Activated CD8-positive, alpha-beta T cell treated with anti-CD3 and anti-CD28 coated beads, Interleukin-2, amount 10 ng/mL, durations not matched to agents 7 days and 5 days (primary cell): ENCODE data around the gene BFSP2. TPM values are rescaled to one million over a fixed set of nuclear protein-coding genes. Genes with fewer than 3 reads are reported as not detected.

ENCODE experiments used
- ATAC-seq: fragments of 150-1000 bp; cut with Tn5 transposase; one replicate; pipeline ENCODE4 v1.10.0; 2021; ENCODE audit warnings: moderate library complexity
- CTCF ChIA-PET: fragments of 350-600 bp; sonication (Branson Sonifier 250); formaldehyde crosslinking; loops from one replicate; lab custom pipeline; 2021; ENCODE audit warnings: antibody characterized with exemption; lab: Charles Lee
- POLR2A ChIA-PET: fragments of 350-600 bp; sonication (Branson Sonifier 250); formaldehyde crosslinking; loops from one replicate; lab custom pipeline; 2021; ENCODE audit warnings: antibody characterized with exemption; lab: Charles Lee
- DNase-seq: peaks from one replicate; pipeline ENCODE4 v3.0.0-alpha.2; 2020
- H3K27ac Mint-ChIP-seq: one replicate; pipeline ENCODE4 v1.8.0; 2021; ENCODE audit warnings: mild to moderate bottlenecking, mixed read lengths
- H3K27me3 Mint-ChIP-seq: one replicate; pipeline ENCODE4 v1.8.0; 2021; ENCODE audit warnings: low read depth, mixed read lengths
- H3K36me3 Mint-ChIP-seq: one replicate; pipeline ENCODE4 v1.8.0; 2021; ENCODE audit warnings: low read depth, mixed read lengths
- H3K4me1 Mint-ChIP-seq: one replicate; pipeline ENCODE4 v1.8.0; 2021; ENCODE audit warnings: low read depth, mixed read lengths
- H3K4me3 Mint-ChIP-seq: one replicate; pipeline ENCODE4 v1.8.0; 2021; ENCODE audit warnings: mild to moderate bottlenecking, mixed read lengths
- H3K9me3 Mint-ChIP-seq: one replicate; pipeline ENCODE4 v1.8.0; 2022; ENCODE audit warnings: mixed read lengths; ENCODE audit not compliant: insufficient read depth
- total RNA-seq, 2 experiments: library from RNA; stranded (reverse); gene quantifications; one replicate each; pipeline ENCODE4 v1.2.3, GENCODE V29; 2021

Gene BFSP2, protein sequence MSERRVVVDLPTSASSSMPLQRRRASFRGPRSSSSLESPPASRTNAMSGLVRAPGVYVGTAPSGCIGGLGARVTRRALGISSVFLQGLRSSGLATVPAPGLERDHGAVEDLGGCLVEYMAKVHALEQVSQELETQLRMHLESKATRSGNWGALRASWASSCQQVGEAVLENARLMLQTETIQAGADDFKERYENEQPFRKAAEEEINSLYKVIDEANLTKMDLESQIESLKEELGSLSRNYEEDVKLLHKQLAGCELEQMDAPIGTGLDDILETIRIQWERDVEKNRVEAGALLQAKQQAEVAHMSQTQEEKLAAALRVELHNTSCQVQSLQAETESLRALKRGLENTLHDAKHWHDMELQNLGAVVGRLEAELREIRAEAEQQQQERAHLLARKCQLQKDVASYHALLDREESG
- under 1 TPM; 0.42 to 0.45 TPM for total RNA-seq

GRCh38 chr3:133400006-133400515 lies at the start of gene BFSP2:
Gene BFSP2, plus strand, starts transcription at chr3:133400056. Its CDS starts 28 bp downstream, at chr3:133400084.
- no peaks in the 10 kb centered on the region for H3K9me3 Mint-ChIP-seq
- no peak within 1 kb of the TSS for H3K27ac Mint-ChIP-seq
- DNase-seq, result no peak
- H3K27me3 Mint-ChIP-seq, result peaks cover 2% of the 10 kb centered on the region
- H3K36me3 Mint-ChIP-seq, result no peaks in the 10 kb centered on the region
- ATAC-seq, result no peak
- ChIA-PET CTCF (no interaction called here), POLR2A (no interaction called here)
- H3K4me3 Mint-ChIP-seq, result no peak within 1 kb of the TSS
- peaks cover 8% of the 10 kb centered on the region for H3K4me1 Mint-ChIP-seq

DNA sequence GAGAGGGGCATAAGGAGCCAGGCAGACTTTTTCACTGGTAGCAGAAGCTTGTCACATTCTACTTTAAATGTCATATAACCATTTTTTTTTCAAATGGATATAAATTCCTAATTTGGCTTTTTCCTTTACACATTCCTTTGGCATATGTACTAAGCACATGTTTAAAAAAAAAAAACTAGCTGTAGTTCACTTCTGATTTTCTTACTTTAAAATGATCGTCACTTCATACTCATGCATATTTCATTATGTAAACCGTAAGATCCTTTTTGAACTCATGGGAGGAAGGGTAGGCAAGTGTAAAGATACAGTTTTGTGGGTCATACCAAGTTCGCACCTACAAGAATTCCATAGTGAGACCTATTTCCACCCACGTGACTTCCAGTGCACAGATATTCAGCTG lies 45.1 kb upstream of the BFSP2 start:
- no peaks in the 10 kb centered on the region for H3K9me3 Mint-ChIP-seq
- no peak overlapping the region for H3K4me3 Mint-ChIP-seq
- H3K27ac Mint-ChIP-seq, result no peak overlapping the region
- ATAC-seq (no peak), DNase-seq (no peak)
- CTCF ChIA-PET, result interaction anchor here (0.7 kb wide), 1 partner anchor 10 kb away, joined by 4 read pairs; no protein-coding TSS in a partner anchor
- no peaks in the 10 kb centered on the region for H3K36me3 Mint-ChIP-seq
- no peaks in the 10 kb centered on the region for H3K4me1 Mint-ChIP-seq
- peaks cover 12% of the 10 kb centered on the region for H3K27me3 Mint-ChIP-seq
- POLR2A ChIA-PET, result no interaction called here

DNA sequence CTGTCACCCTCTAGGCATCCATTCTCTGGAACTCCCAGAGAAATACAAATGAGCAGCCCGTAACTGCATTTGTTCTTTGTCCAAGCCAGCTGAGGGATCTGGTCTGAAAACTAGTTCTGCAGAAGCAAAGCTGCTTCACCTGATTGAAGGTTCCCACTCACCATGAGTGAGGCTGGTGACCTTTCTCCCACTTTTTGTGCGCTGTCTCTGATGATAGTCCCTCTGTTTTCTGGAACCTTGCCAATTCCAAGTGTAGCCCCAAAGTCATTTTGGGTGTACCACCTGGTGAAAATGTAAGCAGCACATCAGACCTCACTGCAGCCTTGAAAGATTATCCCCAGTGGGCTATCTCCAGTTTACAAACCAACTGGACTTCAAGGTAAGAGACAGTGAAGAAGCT lies 39.4 kb upstream of the BFSP2 start:
- Mint-ChIP-seq H3K36me3 (no peaks in the 10 kb centered on the region), H3K4me3 (no peak overlapping the region), H3K27me3 (peaks cover 4% of the 10 kb centered on the region), H3K4me1 (peaks cover 3% of the 10 kb centered on the region), H3K9me3 (no peaks in the 10 kb centered on the region), H3K27ac (no peak overlapping the region)
- ChIA-PET POLR2A (no interaction called here), CTCF (interaction anchor here (0.5 to 0.7 kb wide), 2 partner anchors 22 to 647 kb away, joined by 3 to 4 read pairs; no protein-coding TSS in a partner anchor)
- DNase-seq (no peak), ATAC-seq (no peak)

DNA sequence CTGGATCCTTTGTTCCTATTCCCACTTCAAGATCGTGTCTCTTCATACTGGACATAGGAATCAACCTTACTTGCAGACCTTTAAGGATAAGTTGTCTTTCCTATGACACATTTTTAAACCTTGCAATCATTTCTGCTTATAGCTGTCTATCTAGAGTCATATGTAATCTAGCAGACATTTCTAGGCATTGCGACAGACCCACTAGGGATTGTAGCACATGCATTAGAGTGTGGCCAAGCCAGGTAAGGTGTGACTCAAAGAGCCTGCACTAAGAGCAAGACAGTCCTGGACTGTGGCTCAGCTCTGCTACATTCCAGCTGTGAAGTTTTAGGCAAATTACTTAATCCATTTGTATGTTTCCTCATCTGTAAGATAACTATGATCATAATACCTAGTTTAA lies 38.8 kb upstream of the BFSP2 start:
- POLR2A ChIA-PET, result no interaction called here
- Mint-ChIP-seq H3K27ac (no peak overlapping the region), H3K4me1 (peaks cover 3% of the 10 kb centered on the region), H3K27me3 (peaks cover 4% of the 10 kb centered on the region), H3K9me3 (no peaks in the 10 kb centered on the region), H3K36me3 (no peaks in the 10 kb centered on the region), H3K4me3 (no peak overlapping the region)
- no peak for DNase-seq
- ATAC-seq, result no peak
- CTCF ChIA-PET, result interaction anchor here (0.5 to 0.7 kb wide), 2 partner anchors 21 to 647 kb away, joined by 3 to 4 read pairs; no protein-coding TSS in a partner anchor

- H3K27ac Mint-ChIP-seq, result no peak overlapping the region
- no peaks in the 10 kb centered on the region for H3K9me3 Mint-ChIP-seq
- ChIA-PET CTCF (no interaction called here), POLR2A (no interaction called here)
- H3K4me1 Mint-ChIP-seq, result peaks cover 3% of the 10 kb centered on the region
- no peak for DNase-seq
- peaks cover 3% of the 10 kb centered on the region for H3K27me3 Mint-ChIP-seq
- no peaks in the 10 kb centered on the region for H3K36me3 Mint-ChIP-seq
- no peak for ATAC-seq
- no peak overlapping the region for H3K4me3 Mint-ChIP-seq
Observed at GRCh38 chr3:133361435-133361834, 38.4 kb upstream of the BFSP2 start.

DNA sequence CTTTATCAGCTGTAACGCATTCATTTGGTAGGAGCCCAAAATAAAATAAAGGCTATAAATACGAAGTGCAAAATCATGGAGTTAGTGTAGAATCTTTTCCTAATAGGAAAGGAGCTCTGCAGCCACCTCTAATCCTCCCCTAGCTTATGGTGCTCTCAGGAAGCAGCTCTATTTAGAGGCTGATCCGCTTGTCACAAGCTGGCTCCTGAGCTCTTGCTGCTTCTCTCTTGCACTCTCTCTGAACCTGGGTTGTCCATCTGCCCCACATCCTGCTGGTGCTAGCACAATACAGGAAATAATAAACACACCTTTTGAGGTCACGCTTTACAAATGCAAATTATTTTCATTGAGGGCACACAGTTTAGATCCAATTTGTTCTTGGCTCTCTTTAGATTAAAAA lies 37.3 kb upstream of the BFSP2 start:
- H3K4me1 Mint-ChIP-seq, result peaks cover 3% of the 10 kb centered on the region
- no peaks in the 10 kb centered on the region for H3K9me3 Mint-ChIP-seq
- ATAC-seq, result no peak
- POLR2A ChIA-PET, result no interaction called here
- H3K36me3 Mint-ChIP-seq, result no peaks in the 10 kb centered on the region
- no peak overlapping the region for H3K27ac Mint-ChIP-seq
- CTCF ChIA-PET, result no interaction called here
- no peak overlapping the region for H3K4me3 Mint-ChIP-seq
- no peak for DNase-seq
- H3K27me3 Mint-ChIP-seq, result peaks cover 4% of the 10 kb centered on the region

DNA sequence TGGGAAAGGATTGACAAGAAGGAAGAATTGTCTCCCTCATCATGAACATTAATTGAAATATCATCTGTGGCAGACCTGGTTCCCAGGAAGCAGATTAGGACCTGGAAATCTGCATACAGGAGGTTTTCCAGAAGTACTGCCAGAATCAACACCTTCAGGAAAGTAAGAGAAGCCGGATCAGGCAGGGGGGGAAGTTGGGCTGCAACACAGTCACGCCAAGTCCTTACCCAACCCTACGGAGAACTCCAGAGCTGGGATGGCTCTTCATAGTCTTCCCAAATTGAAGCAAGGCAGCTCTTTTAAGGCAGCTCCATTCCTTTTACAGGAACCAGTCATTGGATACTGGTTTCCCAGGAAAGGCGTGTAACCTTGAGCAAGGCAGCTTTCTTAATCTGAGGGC lies 35.2 kb upstream of the BFSP2 start:
- ChIA-PET CTCF (interaction anchor here (0.6 to 1.7 kb wide), 2 partner anchors 10 to 639 kb away, joined by 4 read pairs; no protein-coding TSS in a partner anchor), POLR2A (no interaction called here)
- Mint-ChIP-seq H3K9me3 (no peaks in the 10 kb centered on the region), H3K4me3 (no peak overlapping the region), H3K36me3 (no peaks in the 10 kb centered on the region), H3K27me3 (peaks cover 6% of the 10 kb centered on the region), H3K27ac (no peak overlapping the region), H3K4me1 (peaks cover 3% of the 10 kb centered on the region)
- DNase-seq, result no peak
- ATAC-seq, result no peak

DNA sequence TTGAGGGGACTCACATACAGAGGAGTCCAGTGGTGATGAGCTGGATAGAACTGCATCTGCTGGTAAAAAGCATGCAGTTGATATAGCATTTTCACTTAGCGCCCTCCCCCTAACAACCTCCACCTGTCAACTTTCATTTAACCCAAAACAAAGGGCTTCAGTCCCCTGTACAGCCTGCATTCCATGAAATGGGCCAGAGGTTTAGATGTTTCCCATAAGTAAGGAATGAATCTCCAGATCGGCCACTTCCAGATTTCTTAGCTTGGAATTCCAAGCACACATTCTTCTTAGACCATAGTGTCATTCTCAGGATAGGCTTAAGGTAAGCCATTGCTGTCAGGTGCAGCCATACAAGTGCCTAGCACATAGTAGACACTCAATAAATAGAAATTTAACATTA lies 32.9 kb upstream of the BFSP2 start:
- ChIA-PET CTCF (interaction anchor here (1.5 kb wide), 1 partner anchor 10 kb away, joined by 3 read pairs; no protein-coding TSS in a partner anchor), POLR2A (no interaction called here)
- Mint-ChIP-seq H3K27ac (no peak overlapping the region), H3K4me3 (no peak overlapping the region), H3K9me3 (no peaks in the 10 kb centered on the region), H3K4me1 (peaks cover 3% of the 10 kb centered on the region), H3K36me3 (no peaks in the 10 kb centered on the region), H3K27me3 (peaks cover 6% of the 10 kb centered on the region)
- ATAC-seq (no peak), DNase-seq (no peak)

GRCh38 chr3:133367403-133367802 lies 32.5 kb upstream of the BFSP2 start:
- H3K36me3 Mint-ChIP-seq, result no peaks in the 10 kb centered on the region
- ChIA-PET CTCF (no interaction called here), POLR2A (no interaction called here)
- H3K27ac Mint-ChIP-seq, result no peak overlapping the region
- DNase-seq, result no peak
- H3K4me3 Mint-ChIP-seq, result no peak overlapping the region
- H3K9me3 Mint-ChIP-seq, result no peaks in the 10 kb centered on the region
- peaks cover 6% of the 10 kb centered on the region for H3K27me3 Mint-ChIP-seq
- H3K4me1 Mint-ChIP-seq, result peaks cover 3% of the 10 kb centered on the region
- ATAC-seq, result no peak

- ATAC-seq, result no peak
- Mint-ChIP-seq H3K27me3 (peaks cover 6% of the 10 kb centered on the region), H3K27ac (no peak overlapping the region), H3K4me1 (no peaks in the 10 kb centered on the region), H3K36me3 (no peaks in the 10 kb centered on the region), H3K9me3 (no peaks in the 10 kb centered on the region), H3K4me3 (no peak overlapping the region)
- ChIA-PET CTCF (no interaction called here), POLR2A (interaction anchor here (0.6 kb wide), 1 partner anchor 458 kb away, joined by 3 read pairs; no protein-coding TSS in a partner anchor)
- no peak for DNase-seq
Observed at GRCh38 chr3:133367956-133368355, 31.9 kb upstream of the BFSP2 start.

DNA sequence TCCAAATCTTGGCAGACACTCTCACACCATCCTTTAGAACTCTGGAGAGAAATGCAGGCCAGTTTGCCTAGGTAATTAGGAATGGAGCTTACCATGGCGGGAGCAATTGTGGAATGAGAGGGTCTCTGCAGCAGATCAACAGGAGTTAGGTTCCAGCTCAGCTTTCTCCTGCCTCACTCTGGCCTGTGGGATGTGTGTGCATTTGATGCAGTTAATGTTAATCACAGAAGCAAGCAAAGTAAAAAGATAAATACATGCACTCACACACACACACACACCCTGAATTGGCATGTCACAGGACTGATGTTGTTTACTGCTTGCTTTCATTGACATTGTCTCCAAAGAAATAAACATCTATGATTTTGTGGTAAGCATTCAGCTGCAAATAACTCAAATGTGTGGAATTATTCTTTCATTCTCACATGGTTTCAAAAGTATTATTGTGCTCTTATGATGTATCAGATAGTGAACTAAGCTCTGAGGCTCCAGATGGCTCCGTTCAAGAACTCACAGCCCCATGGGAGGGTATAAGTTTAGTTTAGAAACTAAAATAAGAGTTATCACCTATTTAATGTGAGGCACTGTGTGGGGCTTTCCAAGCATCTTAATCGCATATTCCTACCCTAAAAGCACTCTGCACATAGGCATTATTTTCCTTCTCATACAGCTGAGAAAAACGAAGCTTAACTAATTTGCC lies 31.3 kb upstream of the BFSP2 start:
- no peak overlapping the region for H3K4me3 Mint-ChIP-seq
- CTCF ChIA-PET, result no interaction called here
- POLR2A ChIA-PET, result interaction anchor here (0.6 kb wide), 1 partner anchor 459 kb away, joined by 3 read pairs; no protein-coding TSS in a partner anchor
- no peaks in the 10 kb centered on the region for H3K36me3 Mint-ChIP-seq
- H3K27me3 Mint-ChIP-seq, result peaks cover 6% of the 10 kb centered on the region
- H3K27ac Mint-ChIP-seq, result no peak overlapping the region
- DNase-seq, result no peak
- H3K4me1 Mint-ChIP-seq, result no peaks in the 10 kb centered on the region
- ATAC-seq, result no peak
- no peaks in the 10 kb centered on the region for H3K9me3 Mint-ChIP-seq

GRCh38 chr3:133369068-133369440 lies 30.8 kb upstream of the BFSP2 start:
- H3K36me3 Mint-ChIP-seq, result no peaks in the 10 kb centered on the region
- no peak overlapping the region for H3K27ac Mint-ChIP-seq
- DNase-seq, result no peak
- H3K4me3 Mint-ChIP-seq, result no peak overlapping the region
- ChIA-PET POLR2A (no interaction called here), CTCF (no interaction called here)
- H3K27me3 Mint-ChIP-seq, result peaks cover 6% of the 10 kb centered on the region
- H3K4me1 Mint-ChIP-seq, result no peaks in the 10 kb centered on the region
- H3K9me3 Mint-ChIP-seq, result no peaks in the 10 kb centered on the region
- no peak for ATAC-seq
